Activated CD8-positive, alpha-beta memory T cell treated with anti-CD3 and anti-CD28 coated beads for 1 hour (primary cell): ENCODE results near the gene KDELR3.
"Not testable (repeated sequence)": the region's sequence is repeated elsewhere in the genome, so short reads cannot be mapped to it uniquely, and the experiment has no call there.

Experiments used
- DNase-seq, 2 donors: peaks; one replicate each; pipeline ENCODE4 v3.0.0-alpha.2; 2020; ENCODE audit warnings: low read depth in 1 of 2; ENCODE audit errors: extremely low read depth in 1 of 2

The KDELR3 gene

GRCh38 chr22:38455530-38456271 lies 12.2 kb upstream of the KDELR3 start:
- DNase-seq: no peak

DNA sequence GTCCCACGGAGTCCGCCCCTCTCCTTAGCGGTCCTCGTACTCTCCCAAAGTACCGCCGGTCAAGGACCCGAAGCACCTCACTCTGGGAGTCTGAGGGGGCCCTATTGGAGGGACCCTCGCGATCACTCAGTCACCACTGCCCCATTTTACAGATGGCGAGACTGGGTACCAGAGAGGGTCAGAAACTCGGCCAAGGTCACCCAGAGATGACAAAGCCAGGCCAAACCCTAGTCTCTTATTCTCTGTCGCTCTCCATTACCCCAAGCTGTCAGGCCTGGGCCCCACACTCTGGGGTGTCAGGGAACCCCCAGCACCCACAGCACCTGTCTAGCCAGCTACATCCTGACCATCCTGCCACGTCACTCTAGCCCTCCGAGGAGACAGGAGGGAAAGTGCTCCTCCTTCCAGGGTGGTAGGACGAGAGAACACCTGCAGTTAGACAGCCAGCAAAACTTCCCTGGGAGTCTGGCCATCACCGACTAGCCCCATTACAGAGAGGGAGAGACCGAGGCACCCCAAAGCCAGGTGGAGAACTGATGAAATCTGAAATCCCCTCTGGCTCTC lies 11.5 kb upstream of the KDELR3 start:
- no peak for DNase-seq

DNA sequence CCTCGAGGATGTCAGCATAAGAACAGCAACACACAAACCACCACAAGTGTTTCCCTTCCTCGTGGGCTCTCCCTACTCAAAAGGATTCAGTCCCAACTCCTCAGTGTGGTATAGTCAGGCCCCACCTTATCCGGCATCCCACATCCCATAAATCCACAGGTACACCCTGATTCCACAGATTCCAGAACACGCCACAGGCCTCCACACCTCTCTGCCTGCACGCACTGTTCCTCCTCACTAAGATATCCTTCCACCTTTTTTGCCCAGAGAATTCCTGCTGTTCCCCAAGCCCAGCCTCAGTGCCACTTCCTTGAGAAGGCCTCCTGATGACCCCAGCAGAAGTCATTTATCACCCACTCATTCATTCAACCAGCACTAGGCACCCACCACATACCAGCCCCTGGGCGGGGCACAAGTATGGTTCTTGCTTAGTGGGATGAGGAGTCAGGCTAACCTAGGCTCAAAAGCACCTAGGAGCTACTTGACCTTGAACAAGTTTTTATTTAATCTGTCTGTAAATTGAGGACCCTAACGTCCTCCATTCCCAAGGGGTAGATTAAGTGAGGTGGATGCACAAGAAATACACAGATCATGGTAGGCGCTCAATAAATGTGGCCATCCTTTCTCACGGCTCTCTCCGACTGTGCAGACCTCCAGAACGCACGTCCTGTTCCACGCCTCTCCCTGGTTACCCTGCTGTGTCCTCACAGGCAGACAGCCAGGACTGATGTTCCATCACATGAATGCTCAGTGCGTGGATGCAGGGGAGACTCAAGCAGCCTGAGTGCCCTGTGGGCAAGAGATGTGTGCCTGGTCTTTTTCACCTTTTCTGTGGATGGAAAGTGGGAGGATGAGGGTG lies 10.8 kb upstream of the KDELR3 start:
- no peak for DNase-seq

GRCh38 chr22:38460426-38460840 lies 7.5 kb upstream of the KDELR3 start:
- no peak for DNase-seq

GRCh38 chr22:38461057-38461413 lies 6.9 kb upstream of the KDELR3 start:
- no peak for DNase-seq

- peak in 1 of 2 donors; percentile 15 for DNase-seq
Observed at GRCh38 chr22:38461414-38462081, 6.3 kb upstream of the KDELR3 start.

DNA sequence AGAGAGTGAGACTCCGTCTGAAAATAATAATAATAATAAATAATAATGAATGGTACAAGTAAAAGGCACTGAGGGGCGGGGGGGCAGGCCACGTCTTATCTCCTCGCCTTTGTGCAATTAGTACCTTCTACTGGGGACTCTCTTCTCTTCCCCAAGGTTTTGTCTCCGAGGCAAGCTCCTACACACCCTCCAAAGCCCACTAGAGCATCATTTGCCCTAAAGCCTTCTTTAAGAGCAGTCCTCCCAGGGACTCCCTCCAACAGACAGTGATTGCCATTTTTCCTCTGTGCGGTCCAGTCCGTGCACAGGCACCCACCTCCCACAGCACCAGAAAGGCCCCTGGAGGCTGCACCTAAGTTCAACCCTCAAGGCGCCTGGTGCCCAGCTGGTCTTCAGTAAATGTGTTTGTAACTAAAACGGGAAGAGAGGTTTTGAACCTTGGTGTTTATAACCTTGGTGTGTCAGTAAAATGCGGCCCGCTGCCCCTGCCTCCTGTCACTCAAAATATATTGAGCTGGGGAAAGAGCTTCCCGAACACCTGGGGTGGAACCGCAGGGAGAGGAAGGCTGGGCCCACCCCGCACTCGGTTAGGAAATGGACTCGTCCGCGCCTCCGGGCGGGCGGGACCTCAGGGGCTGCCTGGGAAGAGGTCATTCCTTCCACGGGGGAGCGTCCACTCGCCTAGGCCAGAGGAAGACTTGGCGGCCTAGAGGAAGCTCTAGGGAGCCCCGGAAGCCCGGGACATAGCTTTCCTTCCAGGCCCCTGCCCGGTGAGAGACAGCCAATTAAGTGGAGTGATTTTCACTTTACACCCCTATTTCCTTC lies 4.7 kb upstream of the KDELR3 start:
- DNase-seq: no peak

- DNase-seq: no peak
Observed at GRCh38 chr22:38464992-38465672, 2.8 kb upstream of the KDELR3 start.

- no peak for DNase-seq
Observed at GRCh38 chr22:38465673-38466490, 2.0 kb upstream of the KDELR3 start.

- DNase-seq: no peak
Observed at GRCh38 chr22:38467438-38467903, 425 bp upstream of the KDELR3 start.

GRCh38 chr22:38468443-38469305 lies 778 bp downstream of the KDELR3 start:
- DNase-seq: no peak

DNA sequence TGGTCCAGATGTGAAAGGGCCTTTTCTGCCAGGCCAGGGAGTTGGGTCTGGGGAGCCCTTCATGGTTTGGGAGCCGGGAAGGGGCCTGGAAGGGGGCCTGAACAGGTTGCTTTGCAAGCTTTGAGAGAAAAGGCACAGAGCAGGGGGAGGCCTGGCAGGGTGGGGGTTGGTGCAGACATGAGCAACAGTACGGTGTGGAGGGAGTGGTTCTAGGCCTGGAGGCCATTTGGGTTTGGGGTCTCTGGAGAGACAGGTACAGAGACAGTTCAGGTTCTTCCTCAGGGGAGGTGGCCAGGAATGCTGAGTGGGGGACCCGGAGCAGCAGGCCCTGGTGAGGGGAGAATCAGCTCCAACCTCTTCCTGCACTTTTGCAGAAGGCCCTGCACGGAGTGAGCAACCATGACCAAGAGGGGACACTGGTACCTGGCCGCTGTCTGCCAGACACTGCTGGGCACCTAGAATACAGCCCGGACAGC lies 1.4 kb downstream of the KDELR3 start:
- DNase-seq: no peak

DNA sequence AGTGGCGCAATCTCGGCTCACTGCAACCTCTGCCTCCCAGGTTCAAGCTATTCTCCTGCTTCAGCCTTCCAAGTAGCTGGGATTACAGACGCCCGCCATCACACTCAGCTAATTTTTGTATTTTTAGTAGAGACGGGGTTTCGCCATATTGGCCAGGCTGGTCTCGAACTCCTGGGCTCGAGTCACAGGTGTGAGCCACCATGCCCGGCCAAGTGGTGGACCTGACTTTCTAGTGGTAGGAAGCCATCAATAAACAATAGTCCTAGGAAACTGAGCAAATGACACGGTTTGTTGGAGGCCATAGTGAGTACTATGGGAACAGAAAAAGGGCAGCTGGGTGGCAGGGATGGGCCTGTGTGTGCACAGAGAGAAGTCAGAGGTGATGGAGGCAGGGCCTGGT lies 2.3 kb downstream of the KDELR3 start:
- not testable (repeated sequence) for DNase-seq

DNA sequence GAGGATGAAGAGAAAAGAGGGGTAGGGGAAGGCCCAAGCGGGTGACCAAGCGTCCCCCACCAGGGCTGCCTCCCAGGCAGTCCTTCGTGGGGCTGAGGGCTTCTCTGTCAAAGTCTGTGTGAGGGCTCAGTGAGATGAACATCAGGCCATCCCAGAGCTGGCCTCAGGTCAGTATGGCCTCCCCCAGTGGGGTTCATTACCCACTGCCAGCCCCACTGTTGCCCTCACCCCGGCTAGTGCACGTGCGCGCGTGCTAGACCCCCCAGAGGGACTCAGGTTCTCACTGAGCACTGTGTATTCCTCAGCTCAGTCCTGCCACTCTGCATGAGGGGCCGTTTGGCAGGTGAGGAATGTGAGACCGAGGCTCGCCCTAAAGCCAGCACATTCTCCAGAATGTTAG lies 3.3 kb downstream of the KDELR3 start:
- DNase-seq: no peak

- DNase-seq: no peak
Observed at GRCh38 chr22:38474003-38474607, 6.2 kb downstream of the KDELR3 start.

GRCh38 chr22:38477585-38477984 lies 9.7 kb downstream of the KDELR3 start:
- no peak for DNase-seq

DNA sequence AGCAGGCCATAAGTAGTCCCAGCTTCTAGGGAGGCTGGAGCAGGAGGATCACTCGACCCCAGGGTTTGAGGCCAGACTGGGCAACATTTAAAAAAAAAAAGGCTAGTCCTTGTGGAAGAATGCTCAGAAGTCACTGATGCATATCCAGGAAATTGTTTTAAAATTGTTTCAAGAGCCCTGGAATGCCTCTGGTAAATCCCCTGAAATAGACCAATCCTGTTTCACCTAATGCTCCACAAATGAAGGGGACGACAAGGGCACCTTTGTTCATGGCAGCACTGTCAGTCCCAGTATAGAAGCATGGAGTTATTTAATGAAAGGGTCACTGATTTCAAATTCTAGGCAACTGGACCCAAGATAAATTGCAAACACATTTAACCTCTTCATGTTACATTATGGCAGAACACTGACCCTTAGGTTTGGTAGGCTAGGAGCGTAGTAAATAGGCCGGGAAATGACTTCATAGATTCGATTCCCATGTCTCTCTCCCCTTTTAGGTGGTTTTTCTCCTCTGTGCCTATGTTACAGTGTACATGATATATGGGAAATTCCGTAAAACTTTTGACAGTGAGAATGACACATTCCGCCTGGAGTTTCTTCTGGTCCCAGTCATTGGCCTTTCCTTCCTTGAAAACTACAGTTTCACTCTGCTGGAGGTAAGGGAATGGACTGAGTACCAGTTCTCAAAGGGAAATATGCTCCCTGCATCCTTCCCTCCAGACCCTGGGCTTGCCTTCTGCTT lies 11.4 kb downstream of the KDELR3 start:
- DNase-seq: no peak
